GM12892 (cell line): ENCODE results near the gene CGREF1.

ENCODE experiments used
- DNase-seq: peaks from one replicate; pipeline ENCODE4 v3.0.0; 2011; ENCODE audit not compliant: insufficient read length
- FAIRE-seq: peaks from 2 replicates; lab custom pipeline; 2011; peaks lifted over from hg19 to GRCh38; lab: Jason Lieb, UNC
- POLR2A ChIP-seq: IDR thresholded peaks from 2 replicates; pipeline ENCODE4 v1.6.1; 2011; ENCODE audit warnings: low read depth, low read length, control low read depth
- POLR2AphosphoS5 ChIP-seq: IDR thresholded peaks from 2 replicates; pipeline ENCODE4 v1.6.1; 2011; ENCODE audit warnings: low read depth, low read length, control low read depth
- TAF1 ChIP-seq: IDR thresholded peaks from 2 replicates; pipeline ENCODE4 v1.6.1; 2011; ENCODE audit warnings: low read depth, mild to moderate bottlenecking, control low read depth, low read length, borderline replicate concordance

The CGREF1 gene

DNA sequence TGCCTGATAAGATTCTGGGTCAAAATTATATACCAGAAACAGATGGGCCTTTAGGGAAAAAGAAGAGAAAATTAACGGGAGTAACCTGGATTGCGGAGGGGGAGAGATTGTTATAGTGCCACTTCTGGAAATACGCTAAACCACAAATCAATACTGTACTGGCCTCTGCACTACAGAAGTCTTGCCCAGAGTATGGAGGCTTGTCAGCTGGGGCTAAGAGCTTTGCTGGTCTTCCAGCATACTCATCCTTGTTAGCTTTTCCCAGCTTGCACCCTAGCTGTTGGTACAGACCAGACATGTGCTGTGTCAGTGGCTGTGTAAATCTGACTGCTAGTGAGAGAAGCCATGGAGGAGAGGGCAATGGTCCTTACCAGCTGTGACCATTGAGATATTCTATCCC lies 58.6 kb downstream of the CGREF1 start:
- no peak for TF ChIP-seq POLR2A
- no peak for TF ChIP-seq POLR2AphosphoS5
- no peak for TF ChIP-seq TAF1
- FAIRE-seq: no peak

DNA sequence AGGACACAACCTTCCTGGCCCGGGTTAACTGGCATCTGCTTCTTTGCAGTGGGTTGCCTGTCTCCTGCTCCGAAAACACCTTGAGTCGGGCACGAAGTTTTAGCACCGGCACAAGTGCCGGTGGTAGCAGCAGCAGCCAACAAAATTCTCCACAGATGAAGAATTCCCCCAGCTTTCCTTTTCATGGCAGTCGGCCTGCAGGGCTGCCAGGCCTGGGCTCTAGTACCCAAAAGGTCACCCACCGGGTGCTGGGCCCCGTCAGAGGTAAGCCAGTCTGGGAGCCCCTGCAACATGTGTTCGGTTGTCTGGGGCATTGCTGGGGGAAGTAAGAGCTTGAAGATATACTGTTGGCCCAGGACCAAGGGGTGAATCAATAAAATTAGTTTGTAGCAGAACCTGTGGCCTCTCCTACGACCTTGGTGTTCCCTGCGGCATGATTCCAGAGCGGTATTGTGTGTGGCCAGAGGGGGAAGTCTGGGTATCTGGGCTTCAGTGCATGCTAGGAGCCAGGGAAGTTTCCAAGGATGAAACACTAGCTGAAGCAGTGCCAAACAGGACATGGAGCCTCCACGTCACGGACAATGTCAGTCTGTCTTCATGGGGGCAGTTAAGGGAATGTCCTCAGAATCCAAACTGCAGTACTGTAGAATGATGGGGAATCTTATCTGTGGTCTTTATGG lies 59.6 kb downstream of the CGREF1 start:
- TF ChIP-seq POLR2A: no peak
- TF ChIP-seq POLR2AphosphoS5: no peak
- no peak for TF ChIP-seq TAF1
- DNase-seq: no peak
- no peak for FAIRE-seq

More for the DNA sequence above, 58.6 kb downstream of the CGREF1 start:
- DNase-seq: no peak

- no peak for FAIRE-seq
- DNase-seq: no peak
- TF ChIP-seq POLR2A (no peak), POLR2AphosphoS5 (no peak), TAF1 (no peak)
Measured at GRCh38 chr2:27058210-27058609, 60.7 kb downstream of the CGREF1 start.

- TF ChIP-seq POLR2AphosphoS5 (no peak), POLR2A (no peak), TAF1 (no peak)
- no peak for DNase-seq
- no peak for FAIRE-seq
Measured at GRCh38 chr2:27057184-27057583, 61.7 kb downstream of the CGREF1 start.

DNA sequence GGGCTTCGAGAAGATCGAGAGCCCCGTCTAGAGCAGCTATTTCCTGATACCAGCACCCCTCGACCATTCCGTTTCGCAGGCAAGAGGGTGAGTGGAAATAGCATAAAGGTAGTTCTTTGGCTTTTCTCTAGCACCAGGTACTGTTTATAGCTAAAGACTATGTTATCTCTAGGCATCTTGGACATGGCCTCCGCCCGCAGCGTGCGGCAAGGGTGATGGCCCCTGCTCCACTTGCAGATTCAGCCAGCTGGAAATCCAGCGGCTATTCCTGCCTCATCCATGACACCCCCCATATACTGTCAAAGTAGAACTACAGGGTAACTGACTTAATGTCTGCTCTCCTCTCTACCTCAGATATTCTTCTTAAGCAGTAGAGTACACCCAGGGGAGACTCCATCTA lies 64.2 kb downstream of the CGREF1 start:
- FAIRE-seq: no peak
- no peak for TF ChIP-seq POLR2AphosphoS5
- TF ChIP-seq TAF1: no peak
- no peak for TF ChIP-seq POLR2A

GRCh38 chr2:27053776-27054175 lies 65.2 kb downstream of the CGREF1 start:
- DNase-seq (no peak), FAIRE-seq (no peak)
- TF ChIP-seq TAF1: no peak
- no peak for TF ChIP-seq POLR2A
- TF ChIP-seq POLR2AphosphoS5: no peak

More for the DNA sequence above, 64.2 kb downstream of the CGREF1 start:
- no peak for DNase-seq

GRCh38 chr2:27053321-27053720 lies 65.6 kb downstream of the CGREF1 start:
- TF ChIP-seq POLR2A (no peak), TAF1 (no peak), POLR2AphosphoS5 (no peak)
- no peak for DNase-seq
- FAIRE-seq: no peak

GRCh38 chr2:27051902-27052645 lies 66.9 kb downstream of the CGREF1 start:
- DNase-seq (no peak), FAIRE-seq (no peak)
- TF ChIP-seq POLR2A (no peak), POLR2AphosphoS5 (no peak), TAF1 (no peak)

- FAIRE-seq: peak; percentile 87
- TF ChIP-seq POLR2A (peak; percentile 79), POLR2AphosphoS5 (peak; percentile 66; the same call in 1 of the 2 replicates), TAF1 (peak; percentile 60; the same call in 1 of the 2 replicates)
- peak; percentile 100 for DNase-seq
Measured at GRCh38 chr2:27050996-27051901, 67.7 kb downstream of the CGREF1 start, which contains the start of gene AGBL5. Gene AGBL5, plus strand, starts transcription at chr2:27051668. Its CDS starts 1,291 bp downstream, at chr2:27052959.
